HEK293T (cell line): Measurements from ENCODE around the gene GIMAP5.

Experiments
- ARNT ChIP-seq: fragments of 450-650 bp; IDR thresholded peaks from 2 replicates; pipeline ENCODE4 v1.6.1; 2017; ENCODE audit warnings: mild to moderate bottlenecking
- BHLHE40 ChIP-seq: fragments of 450-650 bp; IDR thresholded peaks from 2 replicates; pipeline ENCODE4 v1.6.1; 2016; ENCODE audit warnings: mild to moderate bottlenecking, moderate library complexity, borderline replicate concordance
- CTBP1 ChIP-seq: fragments of 450-650 bp; IDR thresholded peaks from 2 replicates; pipeline ENCODE4 v1.6.1; 2016; ENCODE audit warnings: borderline replicate concordance
- ELF4 ChIP-seq: fragments of 450-650 bp; IDR thresholded peaks from 2 replicates; pipeline ENCODE4 v1.6.1; 2017; ENCODE audit warnings: antibody characterized with exemption
- FOXA1 ChIP-seq: fragments of 450-650 bp; IDR thresholded peaks from 2 replicates; pipeline ENCODE4 v1.6.1; 2016; ENCODE audit warnings: mild to moderate bottlenecking
- FOXK2 ChIP-seq: fragments of 450-650 bp; IDR thresholded peaks from 2 replicates; pipeline ENCODE4 v1.6.1; 2016; ENCODE audit warnings: mild to moderate bottlenecking
- HDGF ChIP-seq: fragments of 450-650 bp; IDR thresholded peaks from 2 replicates; pipeline ENCODE4 v1.6.1; 2017; ENCODE audit warnings: antibody characterized with exemption, borderline replicate concordance
- L3MBTL2 ChIP-seq: fragments of 450-650 bp; conservative IDR thresholded peaks from 2 replicates; pipeline ENCODE4 v1.6.1; 2016; ENCODE audit warnings: mild to moderate bottlenecking
- LEF1 ChIP-seq: fragments of 450-650 bp; IDR thresholded peaks from 2 replicates; pipeline ENCODE4 v1.6.1; 2017; ENCODE audit warnings: mild to moderate bottlenecking, borderline replicate concordance
- NFRKB ChIP-seq: fragments of 450-650 bp; IDR thresholded peaks from 2 replicates; pipeline ENCODE4 v1.6.1; 2016; ENCODE audit warnings: mild to moderate bottlenecking, moderate library complexity
- PKNOX1 ChIP-seq: fragments of 450-650 bp; IDR thresholded peaks from 2 replicates; pipeline ENCODE4 v1.6.1; 2016
- SUZ12 ChIP-seq: fragments of 450-650 bp; IDR thresholded peaks from 2 replicates; pipeline ENCODE4 v1.6.1; 2016; ENCODE audit warnings: mild to moderate bottlenecking
- TARDBP ChIP-seq: fragments of 450-650 bp; IDR thresholded peaks from 2 replicates; pipeline ENCODE4 v1.6.1; 2016
- ZNF384 ChIP-seq: fragments of 450-650 bp; IDR thresholded peaks from 2 replicates; pipeline ENCODE4 v1.6.1; 2016

- TF ChIP-seq LEF1 = no peak
- no peak for TF ChIP-seq BHLHE40
- no peak for TF ChIP-seq ARNT
- TF ChIP-seq FOXA1 = no peak
- TF ChIP-seq ZNF384 = no peak
- TF ChIP-seq SUZ12 = no peak
- no peak for TF ChIP-seq TARDBP
- no peak for TF ChIP-seq NFRKB
- TF ChIP-seq HDGF = no peak
- no peak for TF ChIP-seq ELF4
- no peak for TF ChIP-seq CTBP1
- no peak for TF ChIP-seq FOXK2
- no peak for TF ChIP-seq PKNOX1
- TF ChIP-seq L3MBTL2 = no peak
Measured at GRCh38 chr7:150742286-150742968, 5.2 kb downstream of the GIMAP5 start.
